Measurements from ENCODE around the gene BABAM2. TPM values are rescaled to one million over a fixed set of nuclear protein-coding genes. Genes with fewer than 3 reads are reported as not detected.
A peak's percentile ranks its signal among the peaks of the same experiment; 100 is the strongest.
"Not testable (repeated sequence)": the region's sequence is repeated elsewhere in the genome, so short reads cannot be mapped to it uniquely, and the experiment has no call there.

The BABAM2 gene
- total RNA-seq, 2 donors from 2014 or later, result 53.8 to 66.6 TPM

DNA sequence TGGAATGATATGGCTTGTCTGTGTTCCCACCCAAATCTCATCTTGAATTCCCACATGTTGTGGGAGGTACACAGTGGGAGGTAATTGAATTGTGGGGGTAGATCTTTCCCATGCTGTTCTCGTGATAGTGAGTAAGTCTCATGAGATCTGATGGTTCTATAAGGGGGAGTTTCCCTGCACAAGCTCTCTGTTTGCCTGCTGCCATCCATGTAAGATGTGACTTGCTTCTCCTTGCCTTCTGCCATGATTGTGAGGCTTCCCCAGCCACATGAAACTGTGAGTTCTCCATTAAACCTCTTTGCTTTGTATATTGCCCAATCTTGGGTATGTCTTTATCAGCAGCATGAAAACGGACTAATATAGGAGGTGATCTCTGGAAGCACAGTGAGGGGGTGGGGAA is 78.4 kb downstream of the BABAM2 start:
- peak overlapping the region; percentile 10 to 35 for H3K27ac Mint-ChIP-seq
- DNase-seq (ENCODE audit: low spot score); ATAC-seq; H3K27me3 Mint-ChIP-seq: not testable (repeated sequence)
- H3K4me3 Mint-ChIP-seq, result peak overlapping the region; percentile 43
- H3K9me3 Mint-ChIP-seq, result peaks cover 12% of the 10 kb centered on the region
- peaks cover 35% of the 10 kb centered on the region for H3K36me3 Mint-ChIP-seq
- peaks cover 37 to 55% of the 10 kb centered on the region in 2 donors for H3K4me1 Mint-ChIP-seq (ENCODE audit: low read depth in 2 of 2)

DNA sequence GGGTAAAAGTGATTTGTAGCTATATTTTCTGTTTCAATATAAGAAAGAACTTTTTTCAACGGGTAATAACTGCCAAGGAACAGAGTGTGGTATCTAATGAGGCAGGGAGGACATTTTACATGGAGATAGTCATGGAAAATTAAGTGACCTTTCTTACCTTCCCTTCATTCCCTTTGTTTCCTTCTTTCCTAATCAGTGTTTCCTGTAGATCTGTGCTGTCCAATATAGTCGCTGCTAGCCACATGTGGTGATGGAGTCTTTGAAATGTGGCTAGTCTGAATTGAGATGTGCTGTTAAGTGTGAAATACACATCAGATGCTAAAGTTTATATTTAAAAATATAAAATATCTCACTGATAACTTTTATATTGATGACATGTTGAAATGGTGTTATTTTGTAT is 81.8 kb downstream of the BABAM2 start:
- Mint-ChIP-seq H3K4me3 (no peak overlapping the region), H3K4me1 (ENCODE audit: low read depth in 2 of 2) (peaks cover 25 to 34% of the 10 kb centered on the region in 2 donors), H3K27me3 (no peaks in the 10 kb centered on the region), H3K36me3 (peaks cover 25% of the 10 kb centered on the region), H3K27ac (no peak overlapping the region), H3K9me3 (peaks cover 11% of the 10 kb centered on the region)
- DNase-seq (ENCODE audit: low spot score) (no peak), ATAC-seq (no peak)

DNA sequence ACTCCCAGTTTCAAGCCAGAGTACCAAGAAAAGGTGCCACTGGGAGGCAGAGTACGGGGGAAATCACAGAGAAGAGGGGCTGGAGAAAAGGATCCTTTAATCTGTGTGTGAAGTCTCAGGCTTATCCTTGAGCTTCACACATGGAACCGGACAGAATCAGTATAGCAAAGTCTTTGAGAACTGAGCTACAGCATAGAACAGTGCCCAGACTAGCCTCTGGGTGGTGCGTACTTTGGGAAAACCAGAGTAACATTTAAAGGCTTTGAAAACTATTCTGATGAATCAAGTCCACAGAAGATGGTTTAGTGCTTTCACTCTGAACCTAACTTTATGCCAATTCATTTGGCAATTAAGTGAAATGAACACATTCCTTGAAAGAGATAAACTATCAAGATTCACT is 83.1 kb downstream of the BABAM2 start:
- DNase-seq (ENCODE audit: low spot score) (no peak), ATAC-seq (no peak)
- Mint-ChIP-seq H3K36me3 (peaks cover 22% of the 10 kb centered on the region), H3K27me3 (no peaks in the 10 kb centered on the region), H3K9me3 (peaks cover 7% of the 10 kb centered on the region), H3K4me1 (ENCODE audit: low read depth in 2 of 2) (peaks cover 33 to 42% of the 10 kb centered on the region in 2 donors), H3K27ac (peak overlapping the region in 1 of 2 donors; percentile 39), H3K4me3 (no peak overlapping the region)

- H3K27ac Mint-ChIP-seq, result no peak overlapping the region
- no peaks in the 10 kb centered on the region for H3K9me3 Mint-ChIP-seq
- no peak overlapping the region for H3K4me3 Mint-ChIP-seq
- peaks cover 9% of the 10 kb centered on the region for H3K36me3 Mint-ChIP-seq
- DNase-seq (ENCODE audit: low spot score) (no peak), ATAC-seq (no peak)
- H3K27me3 Mint-ChIP-seq, result no peaks in the 10 kb centered on the region
- peaks cover 31 to 41% of the 10 kb centered on the region in 2 donors for H3K4me1 Mint-ChIP-seq (ENCODE audit: low read depth in 2 of 2)
These were observed 85.8 kb downstream of the BABAM2 start for GRCh38 chr2:27976308-27976707.

DNA sequence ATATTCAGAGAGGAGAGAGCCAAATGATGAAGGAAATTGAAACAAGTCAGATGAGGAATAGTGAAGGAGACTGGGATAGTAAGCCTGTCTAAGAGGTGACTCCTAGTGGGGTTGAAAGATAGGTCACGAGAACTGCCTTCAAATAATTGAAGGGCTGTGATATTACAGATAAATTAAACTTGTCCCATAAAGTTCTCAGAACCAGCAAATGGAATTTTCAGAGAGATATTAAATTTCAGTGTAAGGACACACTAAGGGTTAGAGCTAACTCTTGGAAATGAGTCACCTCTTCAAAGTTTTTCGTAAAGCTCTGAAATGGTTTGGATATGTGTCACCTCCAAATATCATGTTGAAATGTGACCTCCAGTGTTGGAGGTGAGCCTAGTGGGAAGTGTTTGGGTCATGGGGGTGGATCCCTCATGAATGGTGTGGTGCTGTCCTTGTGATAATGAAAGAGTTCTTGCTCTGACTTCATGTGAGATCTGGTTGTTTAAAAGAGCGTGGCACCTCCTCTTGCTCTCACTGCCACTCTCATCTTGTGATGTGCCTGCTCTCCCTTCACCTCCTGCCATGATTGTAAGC is 87.3 kb downstream of the BABAM2 start:
- peak overlapping the region; percentile 57 for H3K4me3 Mint-ChIP-seq

GRCh38 chr2:27978761-27979160 is 88.2 kb downstream of the BABAM2 start:
- peaks cover 25 to 36% of the 10 kb centered on the region in 2 donors for H3K4me1 Mint-ChIP-seq (ENCODE audit: low read depth in 2 of 2)

More for the DNA sequence above, 87.3 kb downstream of the BABAM2 start:
- no peaks in the 10 kb centered on the region for H3K9me3 Mint-ChIP-seq
- DNase-seq (ENCODE audit: low spot score) (no peak), ATAC-seq (peak; percentile 81 to 92)
- H3K4me1 Mint-ChIP-seq (ENCODE audit: low read depth in 2 of 2), result peaks cover 25 to 36% of the 10 kb centered on the region in 2 donors
- peaks cover 9% of the 10 kb centered on the region for H3K36me3 Mint-ChIP-seq
- H3K27ac Mint-ChIP-seq, result peak overlapping the region; percentile 49 to 80
- H3K27me3 Mint-ChIP-seq, result no peaks in the 10 kb centered on the region

DNA sequence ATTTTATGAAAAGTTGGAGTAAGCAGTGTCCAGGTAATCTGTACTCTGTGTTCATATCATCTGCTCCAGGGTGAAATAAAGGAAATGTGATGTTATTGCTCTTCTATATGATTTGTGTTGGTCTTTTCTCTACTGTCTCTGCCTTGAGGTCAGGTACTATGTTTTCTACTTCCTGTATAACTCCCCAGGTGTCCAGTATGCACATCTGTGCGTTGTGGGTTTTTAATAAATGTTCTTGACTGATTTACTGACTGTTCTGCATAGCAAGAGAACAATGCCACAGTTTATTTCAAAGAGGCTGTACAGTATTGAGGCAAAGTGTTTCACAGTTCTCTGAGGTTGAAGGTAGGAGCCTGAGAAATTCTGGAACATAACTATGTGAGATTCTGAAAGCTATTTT is 89.7 kb downstream of the BABAM2 start:
- Mint-ChIP-seq H3K4me3 (peak overlapping the region; percentile 1), H3K36me3 (peaks cover 15% of the 10 kb centered on the region), H3K27ac (no peak overlapping the region), H3K9me3 (no peaks in the 10 kb centered on the region), H3K27me3 (no peaks in the 10 kb centered on the region), H3K4me1 (ENCODE audit: low read depth in 2 of 2) (peaks cover 25 to 36% of the 10 kb centered on the region in 2 donors)
- DNase-seq (ENCODE audit: low spot score), result no peak
- no peak for ATAC-seq

More at GRCh38 chr2:27978761-27979160, 88.2 kb downstream of the BABAM2 start:
- Mint-ChIP-seq H3K4me3 (peak overlapping the region; percentile 14), H3K27ac (peak overlapping the region in 1 of 2 donors; percentile 80), H3K36me3 (peaks cover 15% of the 10 kb centered on the region)
- not testable (repeated sequence) for DNase-seq (ENCODE audit: low spot score); H3K9me3 Mint-ChIP-seq; H3K27me3 Mint-ChIP-seq; ATAC-seq

DNA sequence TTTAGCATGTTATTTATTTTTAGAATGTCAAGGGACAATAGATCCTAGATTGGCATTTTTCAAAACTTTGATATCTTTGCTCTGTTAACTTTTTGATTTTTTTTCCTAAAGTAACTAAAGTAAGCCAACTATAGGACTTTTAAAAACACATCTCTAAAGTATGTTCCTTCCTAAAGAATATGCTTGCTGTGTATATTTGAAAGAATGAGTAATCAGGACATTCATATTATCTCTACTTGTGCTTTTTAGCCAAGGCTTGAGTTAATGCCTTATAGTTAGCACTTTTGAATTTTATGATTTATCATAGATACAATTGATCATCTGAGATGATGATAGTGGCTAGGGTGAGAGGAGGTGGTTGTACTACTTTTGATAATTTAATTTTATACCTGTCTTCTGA is 93.6 kb downstream of the BABAM2 start:
- ATAC-seq (no peak), DNase-seq (ENCODE audit: low spot score) (no peak)
- Mint-ChIP-seq H3K27me3 (no peaks in the 10 kb centered on the region), H3K27ac (no peak overlapping the region), H3K36me3 (peaks cover 9% of the 10 kb centered on the region), H3K9me3 (no peaks in the 10 kb centered on the region), H3K4me1 (ENCODE audit: low read depth in 2 of 2) (peaks cover 10 to 31% of the 10 kb centered on the region in 2 donors), H3K4me3 (no peak overlapping the region)

- H3K27ac Mint-ChIP-seq, result no peak overlapping the region
- H3K27me3 Mint-ChIP-seq, result no peaks in the 10 kb centered on the region
- H3K4me3 Mint-ChIP-seq, result no peak overlapping the region
- peaks cover 9% of the 10 kb centered on the region for H3K36me3 Mint-ChIP-seq
- H3K4me1 Mint-ChIP-seq (ENCODE audit: low read depth in 2 of 2), result peaks cover 5 to 35% of the 10 kb centered on the region in 2 donors
- DNase-seq (ENCODE audit: low spot score), result no peak
- no peak for ATAC-seq
- H3K9me3 Mint-ChIP-seq, result peaks cover 3% of the 10 kb centered on the region
These were observed 97.8 kb downstream of the BABAM2 start for GRCh38 chr2:27988306-27988705.

DNA sequence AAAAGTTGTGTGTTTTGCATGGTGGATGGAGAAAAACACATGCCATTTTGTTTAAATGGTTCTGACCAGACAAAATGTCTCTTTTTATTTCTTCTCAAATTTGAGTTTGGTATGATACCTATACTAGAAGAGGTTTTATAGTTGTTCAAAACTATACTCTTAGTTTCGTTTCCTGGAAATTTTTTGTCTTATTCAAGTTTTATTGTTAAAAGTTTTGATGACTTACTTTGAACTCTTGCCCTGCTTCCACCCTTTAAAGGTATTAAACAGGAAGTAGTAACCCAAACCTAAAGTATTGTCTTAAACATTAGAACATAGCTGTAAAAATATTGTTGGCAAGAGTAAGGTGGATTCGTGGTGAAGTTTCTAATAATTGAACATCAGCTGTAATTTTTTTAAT is 98.2 kb downstream of the BABAM2 start:
- ATAC-seq (no peak), DNase-seq (ENCODE audit: low spot score) (no peak)
- Mint-ChIP-seq H3K27me3 (no peaks in the 10 kb centered on the region), H3K4me1 (ENCODE audit: low read depth in 2 of 2) (peaks cover 7 to 35% of the 10 kb centered on the region in 2 donors), H3K27ac (peak overlapping the region in 1 of 2 donors; percentile 3), H3K4me3 (no peak overlapping the region), H3K9me3 (peaks cover 3% of the 10 kb centered on the region), H3K36me3 (peaks cover 8% of the 10 kb centered on the region)

DNA sequence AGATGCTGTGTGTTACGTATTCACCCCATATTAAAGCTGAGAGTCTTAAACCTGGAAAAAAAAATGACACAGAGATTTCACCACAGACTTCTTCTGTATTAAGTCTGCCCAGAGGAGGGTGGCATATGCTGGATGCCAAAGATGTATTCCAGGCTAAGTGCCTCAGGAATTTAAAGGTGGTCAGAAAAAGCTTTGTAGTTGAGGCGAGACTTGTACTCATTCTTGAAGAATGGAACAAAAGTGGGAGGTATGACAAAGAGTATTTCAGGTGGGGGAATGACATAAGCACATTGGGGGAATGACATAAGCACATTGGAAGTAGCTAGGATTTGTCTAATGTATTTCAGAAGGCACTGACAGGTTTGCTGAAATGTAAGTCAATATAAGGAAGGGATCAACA is 98.6 kb downstream of the BABAM2 start:
- H3K27me3 Mint-ChIP-seq, result no peaks in the 10 kb centered on the region
- peaks cover 8% of the 10 kb centered on the region for H3K36me3 Mint-ChIP-seq
- H3K4me3 Mint-ChIP-seq, result no peak overlapping the region
- peak overlapping the region in 1 of 2 donors; percentile 3 for H3K27ac Mint-ChIP-seq
- H3K9me3 Mint-ChIP-seq, result peaks cover 3% of the 10 kb centered on the region
- ATAC-seq, result no peak
- peaks cover 7 to 35% of the 10 kb centered on the region in 2 donors for H3K4me1 Mint-ChIP-seq (ENCODE audit: low read depth in 2 of 2)
- no peak for DNase-seq (ENCODE audit: low spot score)

- no peak overlapping the region for H3K27ac Mint-ChIP-seq
- H3K27me3 Mint-ChIP-seq, result no peaks in the 10 kb centered on the region
- no peak for DNase-seq (ENCODE audit: low spot score)
- peaks cover 3% of the 10 kb centered on the region for H3K9me3 Mint-ChIP-seq
- no peak overlapping the region for H3K4me3 Mint-ChIP-seq
- ATAC-seq, result no peak
- H3K36me3 Mint-ChIP-seq, result peaks cover 8% of the 10 kb centered on the region
- H3K4me1 Mint-ChIP-seq (ENCODE audit: low read depth in 2 of 2), result peaks cover 12 to 35% of the 10 kb centered on the region in 2 donors
These were observed 99.6 kb downstream of the BABAM2 start for GRCh38 chr2:27990030-27990590.

GRCh38 chr2:27991146-27991545 is 100.6 kb downstream of the BABAM2 start:
- no peaks in the 10 kb centered on the region for H3K27me3 Mint-ChIP-seq
- peaks cover 13% of the 10 kb centered on the region for H3K36me3 Mint-ChIP-seq
- H3K4me1 Mint-ChIP-seq (ENCODE audit: low read depth in 2 of 2), result peaks cover 16 to 32% of the 10 kb centered on the region in 2 donors
- DNase-seq (ENCODE audit: low spot score) (no peak), ATAC-seq (no peak)
- peaks cover 6% of the 10 kb centered on the region for H3K9me3 Mint-ChIP-seq
- no peak overlapping the region for H3K27ac Mint-ChIP-seq
- H3K4me3 Mint-ChIP-seq, result no peak overlapping the region

- Mint-ChIP-seq H3K9me3 (peaks cover 6% of the 10 kb centered on the region), H3K27me3 (no peaks in the 10 kb centered on the region), H3K4me1 (ENCODE audit: low read depth in 2 of 2) (peaks cover 17 to 26% of the 10 kb centered on the region in 2 donors), H3K36me3 (peaks cover 17% of the 10 kb centered on the region), H3K27ac (peak overlapping the region in 1 of 2 donors; percentile 5), H3K4me3 (peak overlapping the region; percentile 12)
- DNase-seq (ENCODE audit: low spot score) (no peak), ATAC-seq (no peak)
These were observed 102.4 kb downstream of the BABAM2 start for GRCh38 chr2:27992787-27993401.
